ENCODE data around the gene HS3ST5. TPM values are rescaled to one million over a fixed set of nuclear protein-coding genes. Genes with fewer than 3 reads are reported as not detected.
A peak's percentile ranks its signal among the peaks of the same experiment; 100 is the strongest.

HS3ST5 gene
- total RNA-seq, 1 experiment from 2014 or later = 0.09 TPM

GRCh38 chr6:114343782-114344144 is 940 bp upstream of the HS3ST5 start:
- Histone ChIP-seq H3K27ac (no peak overlapping the region), H3K4me2 (peak overlapping the region; percentile 77), H3K79me2 (ENCODE audit: low read depth) (no peaks in the 10 kb centered on the region), H2AFZ (peak overlapping the region; percentile 67), H4K20me1 (ENCODE audit: insufficient read depth) (no peaks in the 10 kb centered on the region), H3K27me3 (ENCODE audit: insufficient read depth, low read depth) (peaks cover 31% of the 10 kb centered on the region), H3K4me1 (replicated peaks; ENCODE audit: insufficient read depth) (no peaks in the 10 kb centered on the region), H3F3A (ENCODE audit: insufficient read depth, low read depth) (no peaks in the 10 kb centered on the region), H3K9me3 (ENCODE audit: insufficient read depth, low read depth) (no peaks in the 10 kb centered on the region), H3K9me2 (ENCODE audit: insufficient read depth) (no peaks in the 10 kb centered on the region), H3K4me3 (peak overlapping the region; percentile 55; the same call in 1 of the 2 replicates), H3K36me3 (ENCODE audit: low read depth) (no peaks in the 10 kb centered on the region)
- TF ChIP-seq CTCF (conservative IDR thresholded peaks at IDR 0.05) (no peak; the same call in 1 of the 2 replicates), EZH2 (IDR thresholded peaks at IDR 0.05; ENCODE audit: low read depth) (no peak)
- BruUV-seq (replicated peaks) = no TSS peak
- no peak for DNase-seq
- ChIA-PET POLR2A (ENCODE audit: unreplicated experiment) (interaction anchor here (0.7 kb wide), 1 partner anchor 242 kb away, joined by 5 read pairs; no protein-coding TSS in a partner anchor), CTCF (no interaction called here)
- intact Hi-C loops (cut with micrococcal nuclease; ENCODE audit: unreplicated experiment) = loop anchor here (5.0 kb wide), 1 partner anchor 404 kb away; no protein-coding TSS in a partner anchor

GRCh38 chr6:114342086-114342825 is 567 bp downstream of the HS3ST5 start:
- H3K27ac ChIP-seq = no peak overlapping the region
- no peaks in the 10 kb centered on the region for H3F3A ChIP-seq (ENCODE audit: insufficient read depth, low read depth)
- peak overlapping the region; percentile 75 for H2AFZ ChIP-seq
- no peaks in the 10 kb centered on the region for H3K79me2 ChIP-seq (ENCODE audit: low read depth)
- BruUV-seq (replicated peaks) = no TSS peak
- H3K4me1 ChIP-seq (replicated peaks; ENCODE audit: insufficient read depth) = no peaks in the 10 kb centered on the region
- CTCF ChIA-PET = no interaction called here
- intact Hi-C loops (cut with micrococcal nuclease; ENCODE audit: unreplicated experiment) = loop anchor here (5.0 kb wide), 1 partner anchor 405 kb away; no protein-coding TSS in a partner anchor
- H3K4me3 ChIP-seq = peak overlapping the region; percentile 55; the same call in 1 of the 2 replicates
- no peaks in the 10 kb centered on the region for H4K20me1 ChIP-seq (ENCODE audit: insufficient read depth)
- peaks cover 31% of the 10 kb centered on the region for H3K27me3 ChIP-seq (ENCODE audit: insufficient read depth, low read depth)
- H3K9me3 ChIP-seq (ENCODE audit: insufficient read depth, low read depth) = no peaks in the 10 kb centered on the region
- peak overlapping the region; percentile 77 for H3K4me2 ChIP-seq
- no peaks in the 10 kb centered on the region for H3K36me3 ChIP-seq (ENCODE audit: low read depth)
- POLR2A ChIA-PET (ENCODE audit: unreplicated experiment) = no interaction called here
- no peaks in the 10 kb centered on the region; the same call in 1 of the 2 replicates for H3K9me2 ChIP-seq (ENCODE audit: insufficient read depth)
- TF ChIP-seq CTCF (conservative IDR thresholded peaks at IDR 0.05) (no peak), EZH2 (IDR thresholded peaks at IDR 0.05; ENCODE audit: low read depth) (no peak)
- peak in 1 of 2 experiments; percentile 34 for DNase-seq

- Histone ChIP-seq H3K4me1 (replicated peaks; ENCODE audit: insufficient read depth) (no peaks in the 10 kb centered on the region), H3K9me2 (ENCODE audit: insufficient read depth) (no peaks in the 10 kb centered on the region; the same call in 1 of the 2 replicates), H3K79me2 (ENCODE audit: low read depth) (no peaks in the 10 kb centered on the region), H3K36me3 (ENCODE audit: low read depth) (no peaks in the 10 kb centered on the region), H3K27me3 (ENCODE audit: insufficient read depth, low read depth) (peaks cover 31% of the 10 kb centered on the region), H3K27ac (no peak overlapping the region), H2AFZ (no peak overlapping the region), H3K4me3 (no peak overlapping the region), H3K9me3 (ENCODE audit: insufficient read depth, low read depth) (no peaks in the 10 kb centered on the region), H4K20me1 (ENCODE audit: insufficient read depth) (no peaks in the 10 kb centered on the region), H3K4me2 (no peak overlapping the region), H3F3A (ENCODE audit: insufficient read depth, low read depth) (no peaks in the 10 kb centered on the region)
- no TSS peak for BruUV-seq (replicated peaks)
- POLR2A ChIA-PET (ENCODE audit: unreplicated experiment) = no interaction called here
- no peak for DNase-seq
- CTCF ChIA-PET = no interaction called here
- intact Hi-C loops (cut with micrococcal nuclease; ENCODE audit: unreplicated experiment) = loop anchor here (5.0 kb wide), 1 partner anchor 408 kb away; no protein-coding TSS in a partner anchor
- TF ChIP-seq CTCF (conservative IDR thresholded peaks at IDR 0.05) = no peak
- TF ChIP-seq EZH2 (IDR thresholded peaks at IDR 0.05; ENCODE audit: low read depth) = no peak
Observed at GRCh38 chr6:114339706-114340105, 3.1 kb downstream of the HS3ST5 start.

All from PC-9 (cell line).